ENCODE measurements around the gene BCO1.
"Not testable (repeated sequence)": the region's sequence is repeated elsewhere in the genome, so short reads cannot be mapped to it uniquely, and the experiment has no call there.

The BCO1 gene, protein sequence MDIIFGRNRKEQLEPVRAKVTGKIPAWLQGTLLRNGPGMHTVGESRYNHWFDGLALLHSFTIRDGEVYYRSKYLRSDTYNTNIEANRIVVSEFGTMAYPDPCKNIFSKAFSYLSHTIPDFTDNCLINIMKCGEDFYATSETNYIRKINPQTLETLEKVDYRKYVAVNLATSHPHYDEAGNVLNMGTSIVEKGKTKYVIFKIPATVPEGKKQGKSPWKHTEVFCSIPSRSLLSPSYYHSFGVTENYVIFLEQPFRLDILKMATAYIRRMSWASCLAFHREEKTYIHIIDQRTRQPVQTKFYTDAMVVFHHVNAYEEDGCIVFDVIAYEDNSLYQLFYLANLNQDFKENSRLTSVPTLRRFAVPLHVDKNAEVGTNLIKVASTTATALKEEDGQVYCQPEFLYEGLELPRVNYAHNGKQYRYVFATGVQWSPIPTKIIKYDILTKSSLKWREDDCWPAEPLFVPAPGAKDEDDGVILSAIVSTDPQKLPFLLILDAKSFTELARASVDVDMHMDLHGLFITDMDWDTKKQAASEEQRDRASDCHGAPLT

DNA sequence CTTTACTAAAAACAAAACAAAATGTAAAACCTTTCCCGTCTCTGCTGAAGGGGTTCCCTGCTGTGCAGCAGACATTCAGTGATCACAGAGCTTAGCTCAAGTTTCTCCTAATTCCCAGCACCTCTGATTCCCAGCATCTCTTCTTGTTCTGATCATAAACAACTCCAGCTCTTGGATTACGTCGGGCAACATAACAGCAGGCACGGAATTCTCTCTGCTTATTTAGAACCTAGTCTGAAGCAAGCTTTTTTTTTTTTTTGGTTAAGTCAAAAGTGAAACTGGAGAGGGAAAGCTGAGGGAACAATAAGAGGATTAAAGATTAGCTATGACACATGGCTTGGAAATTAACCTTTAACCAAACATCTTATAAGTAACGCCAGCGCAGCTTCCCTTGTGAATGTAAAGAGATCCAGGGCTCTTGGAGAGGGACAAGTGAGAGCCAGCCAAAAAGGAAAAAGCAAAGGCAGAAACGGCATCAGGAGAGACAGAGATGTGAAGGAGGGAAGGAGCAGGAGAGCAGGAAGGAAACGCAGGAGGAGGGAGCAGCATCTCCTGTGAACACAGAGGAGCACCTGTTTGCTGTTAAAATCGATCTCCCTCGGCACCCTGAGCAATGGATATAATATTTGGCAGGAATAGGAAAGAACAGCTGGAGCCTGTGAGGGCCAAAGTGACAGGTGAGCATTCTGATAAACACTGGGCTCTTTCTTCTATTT is at the start of gene BCO1:
Gene BCO1 (plus strand): TSS at position 394 of the 716 bp plus-strand sequence. CDS start 220 bp downstream, at position 614.
- peak; percentile 76 for DNase-seq (ENCODE audit: low read depth)

DNA sequence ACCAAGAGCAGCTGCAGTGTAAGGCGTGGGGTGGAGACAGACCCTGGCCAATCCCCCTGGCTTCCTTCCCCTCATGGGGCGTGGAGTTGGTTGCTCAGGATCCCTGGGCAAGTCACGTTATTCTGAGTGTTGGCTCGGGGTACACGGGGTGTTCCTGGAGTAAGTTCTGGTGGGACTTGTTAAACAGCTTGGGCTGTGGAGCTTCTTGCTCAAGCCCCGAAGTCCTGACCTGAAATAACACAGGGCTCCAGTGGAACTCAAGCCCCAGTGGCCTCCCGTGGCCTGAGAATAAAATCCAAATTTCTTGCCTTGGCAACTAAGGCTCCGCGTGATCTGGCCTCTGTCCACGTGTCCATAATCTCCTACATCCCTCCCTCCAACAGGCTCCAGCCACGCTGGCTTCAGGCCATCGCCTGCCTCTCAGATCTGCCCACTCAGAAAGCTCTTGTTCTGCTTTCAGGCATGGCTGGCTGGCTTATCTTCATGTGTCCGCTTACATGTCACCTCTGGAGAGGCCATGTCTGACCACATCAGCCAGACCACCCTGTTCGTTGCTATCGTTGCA is 49.3 kb upstream of the BCO1 start:
- peak; percentile 78 for DNase-seq (ENCODE audit: low read depth)

DNA sequence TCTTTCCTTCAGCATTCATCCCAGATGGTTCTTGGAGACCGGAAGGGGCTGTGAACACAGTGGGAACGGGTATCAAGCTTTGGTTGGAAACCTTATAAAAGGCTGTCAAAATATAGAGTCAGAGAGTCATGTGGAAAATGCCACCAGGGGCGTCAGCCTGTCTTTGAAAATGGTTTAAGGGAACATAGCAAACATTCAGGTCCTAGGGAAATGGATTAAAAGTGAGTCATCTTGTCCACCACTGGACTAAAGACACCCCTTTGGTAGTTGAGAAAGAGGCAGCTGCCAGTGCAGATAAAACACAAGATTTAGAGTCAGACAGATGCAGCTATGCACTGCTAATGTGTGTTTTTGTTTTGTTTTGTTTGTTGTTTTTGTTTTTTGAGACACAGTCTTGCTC is 47.8 kb upstream of the BCO1 start:
- DNase-seq (ENCODE audit: low read depth) = peak; percentile 74

DNA sequence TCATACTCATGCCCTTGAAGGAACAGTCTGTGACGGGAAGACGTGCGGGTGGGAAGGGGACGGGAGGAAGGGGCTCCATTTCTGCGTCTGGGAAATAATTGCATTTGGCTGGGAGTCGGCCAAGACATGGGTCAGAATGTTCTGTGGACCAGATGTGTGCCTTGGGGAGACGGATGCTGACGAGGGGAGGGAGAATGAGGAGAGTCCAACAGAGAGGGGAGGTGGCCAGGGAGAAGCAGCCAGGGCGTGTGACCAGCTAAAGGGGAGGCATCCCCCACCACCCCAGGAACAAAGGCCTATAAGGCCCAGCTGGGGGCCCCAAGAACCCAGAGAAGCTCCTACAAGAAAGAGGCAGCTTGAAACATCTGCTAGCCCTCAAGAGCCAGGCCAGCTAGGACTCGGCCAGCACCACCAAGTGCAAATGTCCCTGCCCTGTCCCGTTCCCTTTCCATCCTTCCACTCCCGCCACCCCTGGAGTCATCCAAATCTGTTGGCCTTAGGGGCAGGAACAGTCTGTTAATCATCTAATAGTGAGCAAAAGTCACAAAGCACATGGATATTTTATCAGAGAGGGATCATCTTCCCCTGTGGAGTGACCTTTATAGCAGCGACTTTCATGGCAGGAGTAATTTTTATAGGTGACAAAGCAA is 42.5 kb upstream of the BCO1 start:
- no peak for DNase-seq (ENCODE audit: low read depth)

DNA sequence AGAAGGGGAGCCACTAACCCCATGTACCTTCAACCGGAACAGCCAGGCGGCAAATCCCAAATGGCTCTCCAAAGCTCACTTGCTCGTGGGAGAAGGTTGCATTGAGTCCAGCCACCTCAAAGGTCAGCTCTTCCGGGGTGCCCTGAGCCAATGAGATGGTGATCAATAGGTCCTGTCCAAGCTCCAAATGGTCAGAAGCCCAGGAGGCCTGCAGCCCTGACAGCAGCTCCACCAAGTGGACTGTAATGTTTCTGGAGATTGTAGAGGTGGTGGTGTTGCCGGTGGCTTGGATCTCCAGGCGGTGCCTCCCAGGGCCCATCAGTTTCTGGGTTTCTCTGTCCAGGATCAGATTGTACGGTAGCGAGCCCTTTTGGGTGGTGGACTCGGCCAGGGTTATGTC is 39.9 kb upstream of the BCO1 start:
- DNase-seq (ENCODE audit: low read depth) = peak; percentile 20

DNA sequence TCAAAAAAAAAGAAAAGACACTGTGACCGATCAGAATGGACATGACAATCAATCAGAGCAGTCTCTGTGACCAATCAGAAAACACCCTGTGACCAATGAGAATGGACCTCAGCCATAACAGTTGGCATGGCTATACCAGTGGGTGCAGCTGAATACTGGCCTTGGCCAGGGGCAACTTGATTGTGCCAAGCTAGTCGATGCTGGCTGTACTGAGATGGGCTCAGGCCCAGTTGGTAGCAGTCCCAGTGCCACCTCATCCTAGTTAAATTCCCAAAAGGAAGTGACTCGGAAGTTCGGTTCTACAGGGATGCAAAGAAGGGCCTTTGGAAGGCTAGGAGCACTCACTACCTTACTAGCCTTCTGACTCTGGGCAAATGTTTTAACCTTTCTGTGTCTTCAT is 37.2 kb upstream of the BCO1 start:
- DNase-seq (ENCODE audit: low read depth) = no peak

DNA sequence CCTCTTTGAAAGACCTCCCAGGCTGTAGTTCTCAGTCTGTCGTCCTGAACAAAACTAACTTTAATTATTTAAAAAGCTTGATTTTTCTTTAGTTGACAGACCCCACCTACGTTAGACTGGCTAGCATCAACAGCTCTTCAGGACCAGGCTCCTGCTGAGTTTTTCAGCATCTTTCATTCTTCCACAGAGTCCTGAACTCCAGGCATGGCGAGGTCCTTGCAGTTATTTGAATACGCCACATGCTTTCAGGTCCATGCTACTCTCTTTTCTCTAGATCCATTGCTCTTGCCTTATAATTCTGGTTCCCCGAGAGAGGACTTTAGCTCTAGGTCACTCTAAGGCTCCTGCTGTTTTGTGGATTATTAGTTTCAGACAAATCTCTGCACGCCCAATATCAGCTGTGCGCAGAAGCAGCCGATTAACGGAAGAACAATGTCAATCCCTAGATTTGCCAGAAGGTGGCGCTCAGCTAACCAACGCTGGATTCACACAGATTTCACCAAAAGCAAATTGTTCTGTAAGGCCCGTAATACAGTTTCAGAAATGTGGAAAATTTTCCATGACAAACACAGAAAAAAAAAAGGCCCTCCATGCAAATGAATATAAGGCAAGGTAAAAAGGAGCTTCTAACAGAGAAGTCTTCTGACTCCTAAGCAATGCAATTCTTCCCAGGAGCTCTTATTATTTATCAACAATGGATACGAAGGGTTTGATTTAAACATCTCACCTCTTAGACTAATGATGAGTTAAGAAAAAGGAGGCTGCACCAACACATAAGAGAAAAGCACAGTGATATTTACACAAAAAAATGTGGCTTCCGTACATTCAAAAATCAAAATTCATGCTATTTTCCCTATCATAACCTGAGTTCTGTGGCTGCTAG is 33.5 kb upstream of the BCO1 start:
- peak; percentile 70 for DNase-seq (ENCODE audit: low read depth)

DNA sequence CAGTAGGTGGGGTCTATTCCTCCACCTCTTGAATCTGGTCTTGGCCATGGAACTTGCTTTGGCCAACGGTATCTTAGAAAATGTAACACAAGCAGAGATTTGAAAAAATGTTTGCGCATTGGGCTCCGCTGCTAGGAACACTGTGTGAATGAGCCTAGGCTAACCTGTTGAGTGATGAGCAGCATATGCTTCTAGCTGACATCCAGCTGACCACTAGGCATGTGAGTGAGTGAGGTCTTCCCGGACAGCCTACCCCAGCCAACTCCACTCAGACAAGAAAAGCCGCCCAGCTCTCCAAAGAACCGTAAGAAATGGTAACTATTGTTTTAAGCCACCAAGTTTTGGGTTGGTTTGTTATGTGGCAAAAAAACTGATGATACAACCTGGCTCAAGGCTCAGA is 31.4 kb upstream of the BCO1 start:
- DNase-seq (ENCODE audit: low read depth) = no peak

DNA sequence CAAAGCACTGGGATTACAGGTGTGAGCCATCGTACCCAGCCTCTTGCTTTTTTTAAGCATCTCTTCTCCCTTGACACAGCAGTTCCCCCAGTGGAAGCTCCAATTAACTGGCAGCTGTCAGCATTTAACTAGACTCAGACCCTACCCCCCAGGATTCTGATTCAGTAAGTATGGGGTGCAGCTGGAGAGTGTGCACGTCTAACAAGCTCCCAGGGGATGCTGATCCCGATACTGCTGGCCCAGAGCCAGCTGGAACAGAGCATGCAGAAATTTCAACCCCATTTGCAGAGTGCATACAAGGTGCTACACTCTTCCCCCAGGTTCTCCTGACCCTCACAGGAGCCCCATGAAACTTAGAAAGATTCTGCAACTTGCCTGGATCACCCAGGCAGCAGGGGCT is 27.7 kb upstream of the BCO1 start:
- no peak for DNase-seq (ENCODE audit: low read depth)

DNA sequence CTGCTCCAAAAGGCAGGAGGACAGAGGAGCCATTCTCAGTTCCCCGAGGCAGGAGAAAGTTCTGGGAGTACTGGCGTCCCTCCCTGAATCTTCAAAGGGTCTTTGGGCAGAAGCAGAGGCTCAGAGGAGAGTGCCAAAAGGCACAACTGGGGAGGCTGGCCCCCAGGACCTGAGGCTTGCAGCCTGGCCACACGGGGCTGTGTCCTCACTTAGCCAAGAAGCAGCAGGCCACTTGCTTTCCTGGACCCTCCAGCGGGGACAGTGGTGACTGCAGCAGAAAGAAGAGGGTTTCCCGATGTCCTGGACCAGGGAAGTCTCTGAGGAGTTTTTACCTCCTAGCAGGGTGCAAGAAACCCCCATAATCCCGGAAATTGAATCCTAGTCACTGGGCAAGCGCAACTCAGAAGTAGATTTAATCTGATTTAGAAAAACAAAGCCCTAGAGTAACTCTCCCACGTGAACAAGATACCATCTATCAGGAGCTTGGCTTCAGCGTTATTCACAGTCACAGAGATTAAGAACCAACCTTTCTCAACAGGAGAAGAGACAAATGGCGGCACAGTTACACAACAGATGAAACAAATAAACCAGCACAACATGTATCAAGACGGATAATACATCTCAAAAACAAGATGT is 25.5 kb upstream of the BCO1 start:
- DNase-seq (ENCODE audit: low read depth) = peak; percentile 90

DNA sequence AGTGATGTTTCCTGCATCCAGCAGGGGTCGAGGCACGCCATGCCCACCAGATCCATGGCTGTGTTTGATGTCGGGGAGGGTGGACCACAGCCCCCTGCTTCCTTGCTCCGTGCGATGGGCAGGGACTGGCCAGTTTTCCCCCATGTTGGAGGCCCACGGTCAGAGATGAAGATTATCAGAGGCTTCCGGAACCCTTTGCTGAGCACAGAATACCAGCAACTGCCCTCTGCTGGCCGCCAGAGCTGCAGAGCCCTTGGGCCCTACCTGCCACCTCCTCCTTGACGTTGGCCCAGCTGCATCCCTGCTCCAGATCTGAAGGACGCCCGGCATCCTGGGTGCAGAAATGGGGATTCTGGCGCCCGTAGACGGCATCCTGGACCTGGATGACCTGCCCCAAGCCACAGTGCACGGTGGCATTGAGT is 23.7 kb upstream of the BCO1 start:
- peak; percentile 13 for DNase-seq (ENCODE audit: low read depth)

DNA sequence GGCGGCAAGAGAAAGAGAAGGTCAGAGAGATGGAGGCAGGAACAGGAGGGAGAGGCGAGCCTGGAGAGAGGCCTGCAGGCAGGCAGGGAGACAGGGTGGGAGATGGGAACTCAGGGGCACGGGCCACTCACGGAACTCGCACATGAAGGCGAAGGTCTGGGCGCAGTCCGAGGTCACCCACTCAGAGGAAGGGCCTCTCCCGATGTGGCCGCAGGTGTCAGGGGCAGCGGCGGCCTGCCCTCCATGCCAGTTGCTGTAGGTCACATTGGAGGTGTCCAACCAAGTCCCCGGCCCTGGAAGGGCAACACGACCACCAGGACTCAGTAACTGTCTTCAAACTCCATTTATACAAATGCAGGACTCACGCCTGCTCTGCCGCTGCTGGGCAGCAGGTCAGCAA is 22.4 kb upstream of the BCO1 start:
- no peak for DNase-seq (ENCODE audit: low read depth)

DNA sequence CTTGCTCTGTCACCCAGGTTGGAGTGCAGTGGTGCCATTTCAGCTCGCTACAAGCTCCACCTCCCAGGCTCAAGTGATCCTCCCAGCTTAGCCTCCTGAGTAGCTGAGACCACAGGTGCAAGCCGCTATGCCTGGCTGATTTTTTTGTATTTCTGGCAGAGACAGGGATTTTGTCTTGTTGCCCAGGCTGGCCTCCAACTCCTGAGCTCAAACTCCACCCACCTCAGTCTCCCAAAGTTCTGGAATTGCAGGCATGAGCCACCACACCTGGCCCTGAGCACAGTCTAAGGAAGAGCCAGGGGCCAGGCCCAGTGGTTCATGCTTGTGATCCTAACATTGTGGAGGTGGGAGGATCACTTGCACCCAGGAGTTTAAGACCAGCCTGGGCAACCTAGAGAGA is 21.8 kb upstream of the BCO1 start:
- no peak for DNase-seq (ENCODE audit: low read depth)

DNA sequence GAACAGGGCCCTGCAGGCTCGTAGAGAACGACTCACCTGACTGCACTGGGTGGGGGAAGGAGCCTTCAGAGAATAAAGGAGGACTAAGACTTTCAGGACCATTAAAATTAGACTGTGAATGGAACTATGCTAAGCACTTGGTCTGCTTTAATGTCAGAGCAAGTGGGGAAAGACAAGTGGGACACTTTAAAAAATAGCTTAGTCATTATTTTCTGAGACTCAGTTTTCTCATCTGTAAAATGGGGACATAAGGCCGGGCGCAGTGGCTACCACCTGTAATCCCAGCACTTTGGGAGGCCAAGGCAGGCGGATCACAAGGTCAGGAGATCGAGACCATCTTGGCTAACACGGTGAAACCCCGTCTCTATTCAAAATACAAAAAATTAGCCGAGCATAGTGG is 19.3 kb upstream of the BCO1 start:
- no peak for DNase-seq (ENCODE audit: low read depth)

DNA sequence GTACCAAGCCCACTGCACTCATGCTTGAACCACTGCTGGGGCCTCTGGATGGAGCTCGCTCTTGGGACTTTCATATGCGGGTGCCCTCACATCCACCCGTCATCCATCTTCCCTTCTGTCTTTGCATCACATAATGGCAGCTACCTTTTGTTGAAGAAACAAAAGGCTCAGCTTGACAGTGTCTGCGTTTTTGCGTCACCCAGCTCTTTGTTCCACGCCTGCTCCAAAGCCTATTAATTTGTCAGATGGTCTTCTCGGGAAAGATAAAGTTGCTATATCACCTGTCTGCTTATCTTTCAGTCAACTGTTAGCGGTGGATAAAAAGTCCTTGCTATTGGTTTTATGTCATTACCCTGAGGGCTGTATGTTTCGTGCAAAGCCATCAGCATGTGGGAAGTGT is 18.1 kb upstream of the BCO1 start:
- no peak for DNase-seq (ENCODE audit: low read depth)

DNA sequence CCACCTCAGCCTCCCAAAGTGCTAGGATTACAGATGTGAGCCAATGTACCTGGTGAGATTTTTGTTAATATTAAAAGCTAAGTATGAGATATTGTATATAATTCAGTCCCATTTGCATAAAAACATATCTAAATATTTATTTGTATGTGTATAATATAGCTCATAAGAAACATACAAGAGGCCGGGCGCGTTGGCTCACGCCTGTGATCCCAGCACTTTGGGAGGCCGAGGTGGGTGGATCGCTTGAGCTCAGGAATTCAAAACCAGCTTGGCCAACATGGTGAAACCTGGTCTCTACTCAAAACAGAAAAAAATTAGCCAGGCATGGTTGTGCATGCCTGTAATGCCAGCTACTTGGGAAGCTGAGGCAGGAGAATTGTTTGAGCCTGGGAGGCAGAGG is 16.8 kb upstream of the BCO1 start:
- no peak for DNase-seq (ENCODE audit: low read depth)

DNA sequence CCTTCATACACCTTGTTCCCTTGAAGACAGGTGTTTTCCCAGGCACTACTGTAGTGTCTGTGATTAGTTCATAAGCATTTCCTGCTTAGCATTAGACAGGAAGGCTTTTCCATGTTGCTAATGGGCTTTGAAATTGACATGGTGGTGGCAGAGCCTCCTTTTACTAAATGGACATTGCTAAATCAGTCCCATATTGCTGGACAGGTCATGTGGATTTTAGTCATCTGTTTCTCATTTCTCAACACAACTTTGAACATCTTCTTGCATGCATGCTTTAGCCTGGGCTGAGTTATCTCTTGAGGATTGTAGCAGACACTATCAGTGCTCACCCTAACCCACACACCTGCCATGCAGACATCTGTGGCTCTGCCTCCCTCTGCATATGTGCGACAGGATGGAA is 13.7 kb upstream of the BCO1 start:
- DNase-seq (ENCODE audit: low read depth) = peak; percentile 26

DNA sequence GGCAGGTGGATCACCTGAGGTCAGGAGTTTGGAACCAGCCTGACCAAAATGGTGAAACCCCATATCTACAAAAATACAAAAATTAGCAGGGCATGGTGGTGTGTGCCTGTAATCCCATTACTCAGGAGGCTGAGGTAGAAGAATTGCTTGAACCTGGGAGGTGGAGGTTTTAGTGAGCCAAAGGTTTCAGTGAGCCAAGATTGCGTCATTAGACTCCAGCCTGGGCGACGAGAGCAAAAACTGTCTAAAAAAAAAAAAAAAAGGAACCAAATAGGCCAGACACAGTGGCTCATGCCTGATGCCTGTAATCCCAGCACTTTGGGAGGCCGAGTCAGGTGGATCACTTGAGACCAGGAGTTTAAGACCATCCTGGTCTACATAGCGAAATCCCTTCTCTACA is 12.8 kb upstream of the BCO1 start:
- not testable (repeated sequence) for DNase-seq (ENCODE audit: low read depth)

DNA sequence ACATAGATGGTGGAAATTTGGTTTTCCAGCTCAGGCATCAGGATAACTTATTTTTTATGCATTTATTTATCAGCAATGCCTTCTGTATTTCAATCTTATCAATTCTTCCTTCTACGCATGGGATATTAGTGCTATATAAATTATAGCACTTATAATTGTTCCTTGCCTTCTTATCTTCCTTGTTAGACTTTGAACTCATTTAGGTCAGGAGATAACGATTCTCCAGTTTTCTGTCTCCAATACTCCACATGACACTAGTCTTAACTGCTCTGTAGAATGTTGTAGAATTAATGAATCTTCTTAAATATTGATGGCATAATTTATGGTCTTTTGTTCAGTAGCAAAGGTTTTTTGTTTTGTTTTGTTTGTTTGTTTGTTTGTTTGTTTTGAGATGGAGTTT is 10.7 kb upstream of the BCO1 start:
- no peak for DNase-seq (ENCODE audit: low read depth)

DNA sequence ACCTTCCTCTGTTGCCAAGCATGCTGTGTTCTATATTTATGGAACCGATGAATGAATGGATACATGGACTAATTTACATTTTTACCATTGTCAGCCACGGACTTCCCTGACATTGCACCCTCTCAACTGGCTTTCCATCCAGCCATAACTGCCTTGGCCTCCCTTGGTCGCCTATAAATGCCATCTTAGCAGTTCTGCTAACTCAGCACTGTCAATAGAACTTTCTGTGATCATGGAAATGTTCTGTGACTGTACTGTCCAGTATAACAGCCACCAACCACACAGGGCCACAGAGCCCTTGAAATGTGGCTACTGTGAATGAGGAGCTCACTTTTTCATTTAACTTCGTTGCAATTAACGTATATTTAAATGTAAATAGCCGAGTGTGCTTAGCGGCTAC is 8.7 kb upstream of the BCO1 start:
- no peak for DNase-seq (ENCODE audit: low read depth)

DNA sequence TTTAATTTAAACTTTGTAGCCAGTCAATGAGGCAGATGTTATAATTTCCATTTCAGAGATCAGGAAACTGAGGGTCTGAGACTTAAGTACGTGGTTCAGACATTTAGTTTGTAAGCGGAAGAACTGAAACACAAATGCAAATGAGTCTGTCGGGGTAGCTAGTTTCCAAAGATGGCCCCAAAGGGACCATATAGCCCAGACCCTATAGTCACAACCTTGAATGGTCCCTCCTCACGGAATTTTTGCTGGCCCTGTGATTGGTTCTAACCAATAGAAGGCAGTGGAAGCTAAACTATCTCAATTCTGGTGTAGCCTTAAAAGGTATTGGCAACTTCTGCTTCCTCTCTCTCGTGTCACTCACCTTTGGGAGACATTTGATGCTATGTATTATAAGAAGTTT is 7.5 kb upstream of the BCO1 start:
- DNase-seq (ENCODE audit: low read depth) = no peak
